HG03354 (cell line): ENCODE measurements around the gene PKIB.
"Not testable (repeated sequence)": the region's sequence is repeated elsewhere in the genome, so short reads cannot be mapped to it uniquely, and the experiment has no call there.

Source experiments
- ATAC-seq: cut with Tn5 transposase; IDR thresholded peaks from one replicate; pipeline ENCODE4 v1.9.1; 2021; ENCODE audit warnings: mild to moderate bottlenecking; ENCODE audit not compliant: unreplicated experiment, poor library complexity, severe bottlenecking

The PKIB gene

DNA sequence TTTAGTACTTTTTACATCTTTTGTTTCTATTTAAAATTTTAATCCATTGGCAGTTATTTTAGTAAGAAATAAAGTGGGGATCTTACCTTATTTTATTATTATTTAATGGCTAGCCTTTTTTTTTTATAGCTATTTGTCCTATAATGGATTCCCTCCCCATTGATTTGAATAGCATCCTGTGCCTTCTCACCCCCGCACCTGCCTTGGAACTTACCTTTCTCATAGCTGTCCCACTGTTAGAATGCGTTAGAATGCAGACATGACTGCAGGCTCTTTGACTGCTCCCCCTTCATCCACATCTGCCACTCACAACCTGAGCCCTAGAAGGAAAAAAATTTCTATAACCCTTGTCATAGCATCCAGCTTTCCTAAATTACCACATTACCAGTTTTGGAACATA is 9.1 kb downstream of the PKIB start:
- no peak for ATAC-seq

DNA sequence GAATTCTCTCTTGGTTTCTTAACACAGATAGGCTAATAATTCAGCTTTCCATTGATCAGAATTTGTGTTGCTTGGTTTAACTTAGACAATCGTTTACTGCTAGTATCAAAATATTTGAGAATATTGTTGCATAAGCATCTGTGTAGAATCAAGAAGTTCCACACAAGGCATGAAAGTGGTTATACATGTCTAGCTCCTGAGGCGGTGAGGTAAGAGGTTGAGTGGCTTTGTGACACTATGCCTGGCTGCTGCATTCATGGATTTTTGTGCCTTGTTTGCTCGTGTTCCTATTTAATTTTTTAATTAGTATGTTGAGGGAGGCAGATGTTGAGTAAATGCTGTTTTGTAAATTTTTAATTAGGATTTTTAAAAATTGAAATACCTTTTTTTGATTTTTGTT is 10.2 kb downstream of the PKIB start:
- no peak for ATAC-seq

DNA sequence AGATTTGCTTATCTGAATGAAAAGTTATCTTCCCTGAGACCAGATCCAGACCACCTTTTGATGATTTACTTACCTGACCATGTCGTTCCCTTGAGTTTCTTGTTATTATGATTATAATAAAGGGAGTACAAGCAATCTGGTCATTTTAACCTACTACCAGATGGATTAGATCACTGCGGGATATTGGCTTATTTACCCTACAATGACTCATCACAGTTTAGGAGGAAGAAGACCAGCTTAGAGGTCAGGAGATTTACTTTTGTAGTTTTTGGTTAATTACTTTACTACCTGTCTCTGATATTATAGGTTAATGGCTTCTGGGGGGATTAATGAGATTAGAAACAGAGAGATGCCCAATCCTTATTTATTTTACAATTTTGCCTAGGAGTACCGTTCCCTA is 10.7 kb downstream of the PKIB start:
- no peak for ATAC-seq

DNA sequence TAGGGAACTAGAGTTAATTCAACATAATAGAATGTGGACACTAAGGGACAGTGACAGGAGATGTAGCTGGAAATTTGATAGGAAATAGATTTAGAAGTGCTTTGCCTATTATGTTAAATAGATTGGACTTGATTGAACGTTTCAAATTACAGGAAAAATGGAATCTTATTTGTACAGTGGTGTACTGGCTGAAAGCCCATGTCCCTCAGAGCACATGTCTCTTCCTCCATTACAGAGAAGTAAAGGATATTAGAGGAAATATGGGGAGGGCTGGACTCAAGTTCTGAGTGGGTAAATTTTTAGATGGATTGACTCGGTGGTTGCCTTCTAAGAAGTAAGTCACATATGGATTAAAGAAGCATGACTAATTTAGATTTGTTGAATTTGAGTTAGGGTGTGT is 11.4 kb downstream of the PKIB start:
- ATAC-seq, result no peak

DNA sequence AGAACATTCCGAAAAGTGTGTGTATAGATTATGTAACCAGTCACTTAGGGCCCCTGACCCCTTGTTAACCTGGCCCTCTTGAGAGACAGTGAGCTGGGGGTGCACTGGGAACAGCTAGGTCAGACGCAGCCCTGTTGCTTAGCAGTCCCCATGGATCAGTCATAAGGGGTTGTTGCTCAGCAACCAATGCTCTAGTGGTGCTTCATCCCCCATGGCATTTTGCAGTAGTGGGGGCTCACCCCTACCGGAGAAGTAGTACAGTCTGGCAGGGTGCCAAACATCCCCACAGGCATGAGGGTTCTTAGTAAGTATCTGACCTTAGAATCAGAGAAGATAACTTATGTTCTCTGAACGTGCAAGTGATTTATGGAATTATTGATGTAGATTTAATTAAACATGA is 12.3 kb downstream of the PKIB start:
- ATAC-seq, result no peak

DNA sequence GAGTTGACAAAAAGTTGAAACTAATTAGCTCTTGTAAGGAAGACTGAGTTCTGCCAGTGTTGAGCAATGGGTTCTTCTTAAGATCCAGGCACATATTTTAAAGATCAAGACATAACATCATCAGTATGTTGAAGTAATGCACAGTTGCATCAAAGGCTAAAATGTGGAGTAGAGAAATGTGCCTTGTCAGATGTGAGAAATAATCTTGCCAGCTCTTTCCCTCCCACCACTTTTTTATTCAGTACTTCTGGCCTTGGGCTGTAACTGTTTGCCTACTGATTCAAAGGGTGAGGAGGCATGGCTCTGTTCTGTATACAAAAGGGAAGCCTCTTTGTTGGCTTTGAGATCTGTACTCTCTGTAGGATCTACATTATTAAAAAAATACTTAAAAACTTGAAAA is 13.1 kb downstream of the PKIB start:
- no peak for ATAC-seq

DNA sequence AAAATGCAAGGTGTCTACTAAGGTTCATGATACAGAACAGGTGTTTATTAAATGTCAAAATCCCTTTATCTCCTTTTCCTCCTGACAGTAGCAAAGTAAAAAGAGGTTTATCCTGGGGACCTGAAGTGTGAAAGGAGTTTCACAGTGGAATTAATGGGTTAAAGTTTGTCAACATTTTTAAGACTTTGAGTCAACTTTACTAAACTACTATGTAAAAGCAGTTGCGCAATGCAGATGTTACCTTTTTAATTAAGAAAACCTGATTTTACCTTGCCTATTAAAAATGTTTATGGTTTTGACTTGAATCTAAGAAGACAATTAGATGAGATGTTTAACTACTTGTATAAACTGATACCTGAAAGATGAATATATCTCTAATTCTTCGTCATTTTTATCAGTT is 14.6 kb downstream of the PKIB start:
- ATAC-seq, result no peak

DNA sequence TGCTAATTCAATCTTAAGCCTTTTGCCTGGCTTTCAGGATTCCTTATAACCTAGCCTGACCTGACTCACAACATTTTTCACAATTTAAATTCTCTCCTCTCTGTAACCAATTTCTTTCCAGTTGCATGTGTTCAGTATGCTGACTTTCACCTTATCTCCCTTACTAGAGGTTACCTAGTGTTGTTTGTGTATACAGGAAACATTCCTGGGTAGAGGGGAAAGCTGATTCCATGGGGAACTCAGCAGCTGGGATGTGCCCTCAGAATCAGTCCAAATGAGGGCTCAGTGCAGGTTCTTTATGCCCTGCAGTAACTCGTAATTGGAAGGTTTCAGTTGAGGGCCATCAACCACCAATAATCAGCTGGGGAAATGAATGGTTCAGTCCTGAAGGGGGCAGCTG is 18.5 kb downstream of the PKIB start:
- ATAC-seq, result no peak

DNA sequence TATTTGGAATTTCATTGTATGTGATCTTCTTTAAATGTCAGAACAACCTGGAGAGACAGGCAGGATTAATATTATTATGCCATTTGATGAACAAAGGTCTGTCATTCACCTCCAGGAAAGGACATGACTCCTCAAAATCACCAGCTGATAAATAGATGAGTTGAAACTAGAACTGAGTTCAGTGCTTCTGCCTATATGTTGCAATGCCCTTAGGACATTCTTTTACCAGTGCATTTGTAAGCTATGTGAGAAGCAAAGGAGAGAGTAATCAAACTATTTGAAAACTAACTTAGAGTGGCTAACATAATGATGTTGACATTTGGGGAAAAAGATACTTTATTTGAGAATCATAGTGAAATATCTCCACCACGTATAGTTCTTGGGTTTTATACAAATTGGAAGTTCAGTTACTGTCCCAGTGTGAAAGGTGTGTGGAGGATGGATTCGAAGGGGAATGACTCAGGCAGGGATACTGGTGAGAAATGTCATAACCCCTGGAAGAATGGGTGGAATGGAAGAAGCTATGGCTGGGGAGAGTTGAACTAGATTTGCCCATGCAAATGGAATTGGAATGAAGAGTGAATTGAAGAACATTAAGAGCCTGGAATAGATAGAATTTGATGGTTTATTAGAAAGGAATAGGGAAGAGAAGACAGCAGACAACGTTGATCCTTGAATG is 21.5 kb downstream of the PKIB start:
- ATAC-seq, result no peak

DNA sequence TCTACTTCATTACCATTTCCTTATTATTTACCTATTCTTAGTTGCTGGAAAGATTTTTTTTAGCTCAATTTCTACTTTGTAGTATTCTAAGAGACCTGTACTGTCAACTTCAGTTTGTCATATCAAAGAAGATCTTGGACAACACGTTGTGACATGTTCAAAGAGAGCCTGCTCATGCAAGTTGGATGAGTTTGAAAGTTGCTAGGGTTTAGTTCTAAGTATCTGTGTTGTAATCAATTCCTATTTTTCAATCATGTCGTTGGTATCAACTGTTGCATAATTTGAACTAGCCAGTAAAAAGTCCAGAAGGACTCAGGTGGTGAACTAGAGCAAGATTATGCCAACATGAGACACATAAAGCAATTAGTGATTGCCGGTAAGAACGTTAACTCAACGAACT is 30.2 kb downstream of the PKIB start:
- ATAC-seq, result no peak

DNA sequence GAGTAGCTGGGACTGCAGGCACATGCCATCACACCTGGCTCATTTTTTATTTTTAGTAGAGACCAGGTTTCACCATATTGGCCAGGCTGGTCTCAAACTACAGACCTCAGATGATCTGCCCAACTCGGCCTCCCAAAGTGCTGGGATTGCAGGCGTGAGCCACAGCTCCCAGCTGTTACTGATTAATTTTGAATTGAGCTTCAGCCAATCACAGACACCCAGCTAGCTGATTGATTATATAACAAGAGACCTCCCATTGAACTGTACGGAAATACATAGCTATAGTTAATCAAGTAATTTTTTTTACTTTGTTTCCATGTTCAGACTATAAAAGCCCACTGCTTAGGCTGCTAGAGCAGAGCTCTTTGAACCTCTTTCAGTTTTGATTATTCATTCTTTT is 31.6 kb downstream of the PKIB start:
- ATAC-seq, result no peak

DNA sequence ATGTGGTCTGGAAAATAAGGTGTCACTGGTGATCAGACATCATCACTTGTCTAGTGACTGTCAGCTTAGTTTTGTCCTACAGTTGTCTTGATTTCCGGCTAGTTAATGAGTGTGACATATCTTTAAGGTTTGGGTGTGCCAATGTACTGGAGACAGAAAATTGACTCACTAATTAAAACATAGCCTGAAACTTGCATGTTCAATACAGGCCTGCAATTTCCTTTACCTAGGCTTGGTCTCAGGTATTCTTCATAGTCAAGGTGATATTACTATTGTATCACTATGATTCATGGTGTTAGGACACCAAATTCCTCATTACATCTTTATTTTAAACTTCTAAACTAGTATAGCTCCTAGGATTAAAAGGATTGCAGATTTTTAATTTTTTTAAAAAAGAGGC is 32.4 kb downstream of the PKIB start:
- ATAC-seq, result not testable (repeated sequence)

DNA sequence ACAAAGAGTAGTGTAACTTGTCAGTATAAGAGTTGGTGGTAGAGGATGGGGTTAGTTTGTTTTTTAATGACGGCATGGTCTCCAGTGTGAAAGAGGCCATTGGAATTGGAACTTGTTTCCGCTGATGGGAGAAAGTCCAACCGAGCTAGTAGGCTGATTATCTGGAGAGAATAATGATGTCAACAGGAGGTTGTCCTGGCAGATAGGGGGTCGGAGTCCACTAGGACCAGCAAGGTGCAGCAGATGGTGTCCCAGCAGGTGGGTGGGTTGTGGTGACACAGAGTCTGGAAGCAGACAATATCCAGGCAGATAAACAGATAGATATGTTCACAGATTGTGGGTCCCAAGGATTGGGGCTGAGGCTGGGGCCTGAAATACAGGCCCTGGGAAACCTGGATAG is 35.1 kb downstream of the PKIB start:
- ATAC-seq, result no peak

DNA sequence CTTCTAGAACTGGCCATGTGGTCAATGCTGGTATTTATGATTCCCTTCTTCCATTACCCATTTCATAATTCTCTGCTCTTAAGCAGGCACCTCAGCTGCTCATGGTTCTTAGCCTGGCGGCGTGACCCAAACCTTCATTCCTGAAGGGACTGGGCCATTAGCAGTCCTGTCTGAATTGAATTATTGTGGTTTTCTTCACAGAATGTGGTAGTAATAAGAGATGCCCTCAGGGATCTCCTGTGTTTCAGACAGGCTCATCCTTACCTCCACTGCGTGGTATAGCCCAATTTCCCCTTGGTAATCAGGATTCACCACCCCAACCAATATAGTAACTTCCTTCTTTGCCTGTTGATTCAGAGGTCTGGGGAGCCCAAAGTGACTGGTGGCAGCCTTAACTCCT is 37.6 kb downstream of the PKIB start:
- no peak for ATAC-seq

DNA sequence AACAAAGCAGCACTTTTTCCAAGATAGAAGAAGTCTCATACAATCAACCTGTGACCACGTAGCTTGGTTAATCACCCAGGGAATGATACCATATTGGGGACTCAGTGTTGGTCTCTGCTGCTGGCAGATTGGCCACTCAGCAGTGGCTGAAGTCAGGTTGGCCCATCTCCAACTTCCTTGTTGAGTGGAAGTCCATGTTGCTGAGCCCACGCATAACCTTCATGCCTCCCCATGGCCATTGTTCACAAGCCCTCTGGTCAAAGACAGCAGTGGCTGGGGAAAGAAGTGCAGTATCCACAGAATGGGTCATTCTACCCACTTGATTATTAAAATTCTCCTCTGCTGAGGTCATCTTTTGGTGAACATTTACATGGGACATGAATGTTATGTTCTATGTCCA is 38.5 kb downstream of the PKIB start:
- no peak for ATAC-seq

DNA sequence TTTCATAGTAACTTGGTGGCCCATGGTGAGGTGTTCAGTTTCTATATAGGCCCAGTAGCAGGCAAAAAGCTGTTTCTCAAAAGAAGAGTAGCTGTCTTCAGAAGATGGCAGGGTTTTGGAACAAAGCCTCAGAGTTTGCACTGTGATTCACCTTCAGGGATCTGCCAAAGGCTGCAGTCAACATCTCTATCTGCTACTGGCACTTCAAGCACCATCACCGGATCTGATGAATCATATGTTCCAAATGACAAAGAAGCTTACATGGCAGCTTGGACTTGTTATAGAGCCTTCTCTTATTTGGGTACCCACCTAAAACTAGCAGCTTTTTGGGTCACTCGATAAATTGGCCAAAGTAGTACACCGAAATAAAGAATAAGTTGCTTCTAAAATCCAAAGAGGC is 39.5 kb downstream of the PKIB start:
- ATAC-seq, result no peak

DNA sequence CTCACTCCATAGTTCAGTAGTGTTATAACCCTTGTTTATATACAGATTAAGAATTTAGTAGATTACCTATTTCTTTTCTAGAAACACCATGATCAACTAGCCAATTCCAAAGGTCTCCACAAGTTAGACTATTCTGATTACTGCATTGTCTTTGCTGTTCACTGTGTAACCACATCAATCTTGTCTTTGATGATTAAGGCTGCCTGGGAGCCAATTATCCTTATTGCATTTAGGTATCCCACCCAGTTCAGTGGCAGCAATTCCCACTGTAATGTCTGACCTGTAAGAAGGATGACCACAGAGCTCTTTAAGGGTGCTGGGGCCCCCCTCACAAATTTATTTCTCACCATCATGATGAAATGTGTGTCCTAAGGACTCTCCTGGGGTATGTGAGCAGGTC is 40.2 kb downstream of the PKIB start:
- no peak for ATAC-seq

DNA sequence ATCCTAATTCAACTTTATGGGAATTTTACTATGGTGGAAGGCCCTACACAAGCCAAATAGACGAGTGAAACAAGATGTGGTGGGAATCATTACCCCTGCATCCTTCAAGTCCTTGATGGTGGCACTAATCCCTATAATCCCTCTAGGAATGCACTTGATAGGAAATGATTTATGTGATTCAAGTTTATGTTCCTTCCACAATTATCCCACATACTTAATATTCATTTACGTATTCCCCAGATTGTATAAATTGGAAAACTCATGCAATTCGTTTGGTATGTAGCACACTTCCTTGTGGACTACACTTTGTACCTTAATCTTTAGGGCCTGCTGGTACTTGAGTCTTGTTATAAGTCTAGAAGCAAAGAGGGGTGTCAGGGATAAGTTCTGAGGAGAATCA is 40.8 kb downstream of the PKIB start:
- ATAC-seq, result no peak

DNA sequence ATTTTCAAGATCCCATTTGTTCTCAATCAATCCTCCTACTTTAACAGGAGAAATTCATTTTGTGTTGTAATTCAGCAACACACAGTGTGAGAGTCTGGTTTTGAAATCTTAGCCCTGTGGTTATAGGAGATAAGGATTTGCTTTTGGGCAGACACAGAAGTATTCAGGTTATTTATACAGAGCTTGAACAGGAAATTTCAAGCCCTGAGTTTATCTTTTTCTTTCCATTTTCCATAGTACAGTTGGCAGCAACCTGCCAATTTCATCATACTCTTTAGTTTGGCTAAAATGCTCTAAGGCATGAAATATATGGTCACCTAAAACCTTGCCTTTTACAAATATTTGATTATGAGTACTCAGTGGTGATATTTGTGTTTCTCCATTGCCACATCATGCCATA is 41.4 kb downstream of the PKIB start:
- no peak for ATAC-seq

DNA sequence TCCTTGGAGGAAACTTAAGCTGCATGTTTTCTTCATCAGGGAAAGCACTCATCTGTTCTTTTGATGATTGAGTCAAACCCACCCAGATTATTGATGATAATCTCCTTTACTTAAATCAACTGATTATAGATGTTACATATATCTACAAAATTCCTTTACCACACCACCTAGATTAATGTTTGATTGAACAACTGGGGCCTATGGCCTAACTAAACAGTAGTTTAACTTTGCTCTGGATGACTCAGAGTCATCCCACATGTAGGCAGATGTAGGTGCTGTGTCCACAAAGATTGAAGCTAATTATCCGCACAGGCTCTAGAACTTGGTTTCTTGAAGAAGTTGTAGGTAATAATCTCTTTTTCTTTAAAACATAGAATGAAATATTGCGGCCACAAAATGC is 42.2 kb downstream of the PKIB start:
- ATAC-seq, result no peak

DNA sequence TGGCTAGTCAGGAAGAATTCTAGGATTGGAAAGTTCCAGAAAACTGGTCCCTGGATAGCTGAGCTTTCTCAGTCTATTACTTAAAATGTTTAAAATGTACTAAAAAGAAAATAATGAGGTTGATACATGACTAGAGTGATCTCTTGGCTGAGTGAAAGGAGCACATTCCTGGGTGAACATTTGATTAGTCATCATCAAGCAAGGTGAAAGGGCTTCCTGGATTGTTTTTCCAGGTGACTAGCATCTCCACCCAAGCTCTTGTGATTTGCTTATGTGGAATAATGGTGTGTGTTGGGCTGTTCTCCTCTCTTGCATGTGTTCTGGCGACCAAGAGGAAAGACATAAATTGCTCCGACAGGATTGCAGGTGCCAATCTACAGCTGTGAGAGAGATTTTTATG is 42.9 kb downstream of the PKIB start:
- ATAC-seq, result no peak

DNA sequence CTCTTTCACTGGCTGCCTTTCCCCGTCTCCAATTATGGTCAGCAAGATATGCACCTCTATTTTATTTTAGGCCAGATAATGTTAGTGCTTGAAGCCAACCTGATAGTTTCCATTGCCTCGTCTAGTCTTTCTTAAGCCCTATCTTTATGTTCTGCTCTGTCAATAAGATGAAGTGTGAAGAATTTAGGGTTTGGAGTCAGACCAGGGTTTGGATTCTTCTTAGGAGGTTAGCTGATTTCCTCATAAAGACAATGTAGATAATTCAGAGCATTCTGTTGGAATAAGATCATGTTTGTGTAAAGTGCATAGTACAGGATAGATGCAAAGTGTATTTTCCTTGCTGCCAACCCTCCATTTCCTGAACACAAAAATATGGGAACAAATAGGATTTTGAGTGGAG is 43.8 kb downstream of the PKIB start:
- ATAC-seq, result no peak
